Sigmoid colon (tissue), 7 donors: ENCODE measurements around the gene ROM1. TPM values are rescaled to one million over a fixed set of nuclear protein-coding genes. Genes with fewer than 3 reads are reported as not detected.
"Not testable (repeated sequence)": the region's sequence is repeated elsewhere in the genome, so short reads cannot be mapped to it uniquely, and the experiment has no call there.

Source experiments
- DNase-seq: peaks from one replicate; pipeline ENCODE4 v3.0.0-alpha.2; 2019
- H3K27ac ChIP-seq, 4 donors: fragments of 200-600 bp; sonication (generic); one replicate each; pipeline ENCODE4 v1.5.1; 2016 to 2019; ENCODE audit warnings: mild to moderate bottlenecking in 1 of 4
- H3K27me3 ChIP-seq, 3 donors: fragments of 200-600 bp; sonication (generic); one replicate each; pipeline ENCODE4 v1.5.1; 2019; ENCODE audit warnings: mild to moderate bottlenecking in 1 of 3
- H3K36me3 ChIP-seq, 4 donors: fragments of 200-600 bp; sonication (generic); one replicate each; pipeline ENCODE4 v1.5.1; 2016 to 2019
- H3K4me1 ChIP-seq, 4 donors: fragments of 200-600 bp; sonication (generic); one replicate each; pipeline ENCODE4 v1.5.1; 2017 to 2019
- H3K4me3 ChIP-seq, 4 donors: fragments of 200-600 bp; sonication (generic); one replicate each; pipeline ENCODE4 v1.5.1; 2017 to 2019; ENCODE audit warnings: mild to moderate bottlenecking in 2 of 4, moderate library complexity in 1 of 4
- H3K9me3 ChIP-seq, 4 donors: fragments of 200-600 bp in 3 of 4; sonication (generic) in 3 of 4; one replicate each; pipeline versions ENCODE4 v1.5.1 to v1.6.1; 2013 to 2019
- EP300 ChIP-seq, 4 donors: sonication (generic); formaldehyde crosslinking; IDR thresholded peaks; one replicate each; pipeline ENCODE4 v1.6.1; 2017; ENCODE audit warnings: antibody characterized with exemption in 4 of 4
- POLR2A ChIP-seq, 2 donors: fragments of 450-650 bp; IDR thresholded peaks; one replicate each; pipeline ENCODE4 v1.6.1; 2016; ENCODE audit warnings: antibody characterized with exemption in 2 of 2, mild to moderate bottlenecking in 2 of 2, moderate library complexity in 2 of 2
- POLR2AphosphoS5 ChIP-seq, 4 donors: sonication (generic); formaldehyde crosslinking; IDR thresholded peaks; one replicate each; pipeline ENCODE4 v1.6.1; 2017; ENCODE audit warnings: antibody characterized with exemption in 4 of 4
- WGBS, 2 donors: extraction: QIAGEN DNeasy Blood & Tissue Kit; methylation state at CpG; one replicate each; pipeline ENCODE4 v1.1.7; 2013; 5-methylcytosine and 5-hydroxymethylcytosine counted together
- intact Hi-C: fragments of 100-400 bp; cut with DNase I; formaldehyde crosslinking; loops from one replicate; pipeline ENCODE4 v1.15.1; 2023
- polyA plus RNA-seq, 3 donors: library from polyadenylated mRNA; stranded (reverse); fragments of 200-250 nt; gene quantifications; one replicate each; pipeline ENCODE4 v1.2.3, GENCODE V29; 2013
- total RNA-seq, 4 donors: library from RNA; depleted of rRNA; stranded (reverse); fragments of >200 nt; gene quantifications; one replicate each; pipeline ENCODE4 v1.1.0, GENCODE V29; 2016
- TF ChIP-seq, protein P1 (sequence below), 4 experiments: fragments of 450-650 bp in 3 of 4; fragments of 200-600 bp in 1 of 4; IDR thresholded peaks; one replicate each; pipeline ENCODE4 v1.5.1; 2016 to 2019; ENCODE audit warnings: antibody characterized with exemption in 4 of 4, mild to moderate bottlenecking in 3 of 4, moderate library complexity in 2 of 4
- donor health status: healthy with polysubstance abuse.
- donor health status: Bipolar disorder and iron deficiency.
- donor health status: healthy.

Gene ROM1
- total and polyA plus RNA-seq, 7 donors = 3.0 to 14.2 (median 7.1) TPM

DNA sequence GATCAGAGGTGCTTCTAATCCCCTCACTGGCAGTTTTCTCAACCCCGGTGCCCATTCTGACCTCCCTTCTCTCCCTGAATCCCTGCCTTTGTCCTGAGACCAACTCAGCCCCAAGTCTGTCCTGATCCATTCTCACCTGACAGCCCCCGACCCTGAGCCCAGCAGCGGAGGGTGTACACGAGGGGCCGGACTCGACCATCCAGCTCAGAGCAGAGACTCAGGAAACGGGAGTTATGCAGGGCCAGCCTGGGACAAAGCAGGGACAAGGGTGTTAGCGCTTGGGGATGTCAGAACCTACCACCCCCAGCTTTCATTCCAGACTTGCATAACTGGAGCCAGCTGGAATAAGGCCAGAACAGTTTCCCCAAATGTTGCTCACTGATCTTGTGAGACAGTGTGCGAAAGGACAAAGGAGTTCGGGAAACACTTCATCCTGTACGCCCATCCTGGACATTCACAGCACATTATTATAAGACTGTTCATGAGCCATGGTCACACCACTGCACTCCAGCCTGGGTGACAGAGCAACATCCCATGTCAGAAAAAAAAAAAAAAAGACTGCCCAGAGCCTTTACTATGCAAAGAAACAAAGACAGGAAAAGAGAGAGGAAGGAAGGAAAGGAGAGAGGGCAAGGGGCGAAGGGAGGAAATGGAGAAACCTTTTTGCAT lies 35.9 kb upstream of the ROM1 start:
- Histone ChIP-seq H3K27me3 (no peaks in the 10 kb centered on the region), H3K27ac (peak overlapping the region; percentile 24 to 94 (median 93)), H3K36me3 (peaks cover 0 to 63% (median 22%) of the 10 kb centered on the region in 4 donors), H3K4me1 (peaks cover 0 to 37% (median 29%) of the 10 kb centered on the region in 4 donors), H3K9me3 (no peaks in the 10 kb centered on the region), H3K4me3 (no peak overlapping the region)
- intact Hi-C loops = no loop called here
- DNase-seq = no peak
- TF ChIP-seq EP300 (IDR thresholded peaks at IDR 0.05) = no peak
- peak in 1 of 4 donors; percentile 35 for TF ChIP-seq POLR2AphosphoS5 (IDR thresholded peaks at IDR 0.05)
- 58 to 77% methylated on average over 12 of the region's 12 CpGs for WGBS, 2 donors

GRCh38 chr11:62578541-62578940 lies 34.5 kb upstream of the ROM1 start:
- H3K27me3 ChIP-seq = no peaks in the 10 kb centered on the region
- no peak overlapping the region for H3K27ac ChIP-seq
- DNase-seq = no peak
- no peaks in the 10 kb centered on the region for H3K9me3 ChIP-seq
- 97% methylated on average over 11 of the region's 11 CpGs for WGBS, 2 donors
- no peak overlapping the region for H3K4me3 ChIP-seq
- H3K4me1 ChIP-seq = peaks cover 0 to 28% (median 18%) of the 10 kb centered on the region in 4 donors
- TF ChIP-seq POLR2A (IDR thresholded peaks at IDR 0.05) (no peak), EP300 (IDR thresholded peaks at IDR 0.05) (no peak), POLR2AphosphoS5 (IDR thresholded peaks at IDR 0.05) (no peak)
- TF ChIP-seq, protein P1, sequence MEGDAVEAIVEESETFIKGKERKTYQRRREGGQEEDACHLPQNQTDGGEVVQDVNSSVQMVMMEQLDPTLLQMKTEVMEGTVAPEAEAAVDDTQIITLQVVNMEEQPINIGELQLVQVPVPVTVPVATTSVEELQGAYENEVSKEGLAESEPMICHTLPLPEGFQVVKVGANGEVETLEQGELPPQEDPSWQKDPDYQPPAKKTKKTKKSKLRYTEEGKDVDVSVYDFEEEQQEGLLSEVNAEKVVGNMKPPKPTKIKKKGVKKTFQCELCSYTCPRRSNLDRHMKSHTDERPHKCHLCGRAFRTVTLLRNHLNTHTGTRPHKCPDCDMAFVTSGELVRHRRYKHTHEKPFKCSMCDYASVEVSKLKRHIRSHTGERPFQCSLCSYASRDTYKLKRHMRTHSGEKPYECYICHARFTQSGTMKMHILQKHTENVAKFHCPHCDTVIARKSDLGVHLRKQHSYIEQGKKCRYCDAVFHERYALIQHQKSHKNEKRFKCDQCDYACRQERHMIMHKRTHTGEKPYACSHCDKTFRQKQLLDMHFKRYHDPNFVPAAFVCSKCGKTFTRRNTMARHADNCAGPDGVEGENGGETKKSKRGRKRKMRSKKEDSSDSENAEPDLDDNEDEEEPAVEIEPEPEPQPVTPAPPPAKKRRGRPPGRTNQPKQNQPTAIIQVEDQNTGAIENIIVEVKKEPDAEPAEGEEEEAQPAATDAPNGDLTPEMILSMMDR (IDR thresholded peaks at IDR 0.05) = no peak
- intact Hi-C loops = no loop called here
- H3K36me3 ChIP-seq = peaks cover 0 to 67% (median 21%) of the 10 kb centered on the region in 4 donors

GRCh38 chr11:62579252-62579651 lies 33.8 kb upstream of the ROM1 start:
- Histone ChIP-seq H3K27me3 (no peaks in the 10 kb centered on the region), H3K4me3 (no peak overlapping the region), H3K9me3 (no peaks in the 10 kb centered on the region), H3K36me3 (peaks cover 0 to 74% (median 21%) of the 10 kb centered on the region in 4 donors), H3K27ac (no peak overlapping the region), H3K4me1 (peaks cover 0 to 28% (median 18%) of the 10 kb centered on the region in 4 donors)
- 93 to 98% methylated on average over 2 of the region's 2 CpGs for WGBS, 2 donors
- TF ChIP-seq POLR2AphosphoS5 (IDR thresholded peaks at IDR 0.05) (no peak), EP300 (IDR thresholded peaks at IDR 0.05) (no peak), POLR2A (IDR thresholded peaks at IDR 0.05) (no peak)
- TF ChIP-seq, protein P1 (IDR thresholded peaks at IDR 0.05) = no peak
- intact Hi-C loops = no loop called here
- DNase-seq = no peak

DNA sequence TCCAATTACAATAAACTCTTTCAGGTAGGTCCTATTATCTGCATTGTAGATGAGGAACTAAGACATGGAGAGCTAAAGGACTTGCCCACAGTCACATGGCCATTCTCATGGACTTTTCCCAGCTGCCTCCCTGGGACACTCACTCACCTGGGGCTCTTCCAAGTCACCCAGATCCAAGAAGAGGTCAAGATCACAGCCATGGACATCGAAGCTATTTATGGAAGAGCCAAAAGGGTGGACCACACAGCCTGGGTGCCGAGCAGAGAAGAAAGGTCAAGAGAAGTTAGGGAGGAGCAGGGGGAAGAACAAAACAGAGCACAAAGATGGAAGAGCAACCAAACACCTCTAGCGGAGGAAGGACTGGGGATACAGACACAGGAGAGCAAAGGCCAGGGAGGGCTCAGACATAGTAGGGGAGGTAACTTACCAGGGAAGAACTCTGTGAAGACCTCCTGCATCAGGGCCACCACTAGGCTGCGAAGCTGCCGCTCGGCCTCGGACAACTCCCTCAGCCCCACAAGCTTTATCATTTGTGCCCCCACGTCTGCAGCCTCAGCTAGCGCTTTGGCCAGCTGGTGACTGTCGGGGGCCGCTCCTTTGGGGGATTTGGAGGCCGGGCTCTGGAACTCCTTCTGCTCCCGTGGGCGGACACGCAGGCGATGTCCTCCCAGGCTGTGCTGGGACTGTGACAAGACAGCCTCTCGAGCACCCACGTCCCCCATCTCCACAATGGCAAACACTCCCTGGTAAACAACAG lies 31.9 kb upstream of the ROM1 start:
- H3K36me3 ChIP-seq = peaks cover 0 to 88% (median 25%) of the 10 kb centered on the region in 4 donors
- H3K27ac ChIP-seq = no peak overlapping the region
- intact Hi-C loops = no loop called here
- no peak for TF ChIP-seq POLR2AphosphoS5 (IDR thresholded peaks at IDR 0.05)
- no peak for TF ChIP-seq EP300 (IDR thresholded peaks at IDR 0.05)
- no peak for TF ChIP-seq POLR2A (IDR thresholded peaks at IDR 0.05)
- TF ChIP-seq, protein P1 (IDR thresholded peaks at IDR 0.05) = no peak
- DNase-seq = no peak
- no peak overlapping the region for H3K4me3 ChIP-seq
- H3K27me3 ChIP-seq = no peaks in the 10 kb centered on the region
- H3K4me1 ChIP-seq = peaks cover 0 to 9% (median 1%) of the 10 kb centered on the region in 4 donors
- H3K9me3 ChIP-seq = no peaks in the 10 kb centered on the region
- 95 to 97% methylated on average over 18 of the region's 18 CpGs for WGBS, 2 donors

DNA sequence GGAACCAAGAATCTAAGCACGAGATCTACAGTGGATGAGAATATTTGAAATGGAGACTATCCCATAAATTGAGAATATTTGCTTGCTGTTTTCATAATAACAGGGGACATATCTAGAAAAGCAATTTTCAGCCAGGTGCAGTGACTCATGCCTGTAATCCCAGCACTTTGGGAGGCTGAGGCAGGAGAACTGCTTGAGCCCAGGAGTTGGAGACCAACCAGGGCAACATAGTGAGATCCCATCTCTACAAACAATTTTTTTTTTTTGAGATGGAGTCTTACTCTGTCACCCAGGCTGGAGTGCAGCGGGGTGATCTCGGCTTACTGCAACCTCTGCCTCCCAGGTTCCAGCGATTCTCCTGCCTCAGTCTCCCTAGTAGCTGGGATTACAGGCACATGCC lies 31.3 kb upstream of the ROM1 start:
- intact Hi-C loops, H3K4me1 ChIP-seq, DNase-seq, H3K4me3 ChIP-seq, H3K9me3 ChIP-seq, H3K27ac ChIP-seq, H3K27me3 ChIP-seq: not testable (repeated sequence)
- H3K36me3 ChIP-seq = peaks cover 0 to 88% (median 22%) of the 10 kb centered on the region in 4 donors
- WGBS, 2 donors = 97% methylated on average over 4 of the region's 4 CpGs

- WGBS, 2 donors = 85 to 95% methylated on average over 7 of the region's 7 CpGs
- H3K4me3 ChIP-seq, H3K9me3 ChIP-seq, H3K27me3 ChIP-seq, DNase-seq, H3K27ac ChIP-seq, intact Hi-C loops: not testable (repeated sequence)
- H3K36me3 ChIP-seq = peaks cover 0 to 77% (median 30%) of the 10 kb centered on the region in 4 donors
- H3K4me1 ChIP-seq = peaks cover 0 to 15% (median 5%) of the 10 kb centered on the region in 4 donors
Observed at GRCh38 chr11:62585356-62585755, 27.7 kb upstream of the ROM1 start.
